ENCODE results near the gene ACSM5.

Gene ACSM5, protein sequence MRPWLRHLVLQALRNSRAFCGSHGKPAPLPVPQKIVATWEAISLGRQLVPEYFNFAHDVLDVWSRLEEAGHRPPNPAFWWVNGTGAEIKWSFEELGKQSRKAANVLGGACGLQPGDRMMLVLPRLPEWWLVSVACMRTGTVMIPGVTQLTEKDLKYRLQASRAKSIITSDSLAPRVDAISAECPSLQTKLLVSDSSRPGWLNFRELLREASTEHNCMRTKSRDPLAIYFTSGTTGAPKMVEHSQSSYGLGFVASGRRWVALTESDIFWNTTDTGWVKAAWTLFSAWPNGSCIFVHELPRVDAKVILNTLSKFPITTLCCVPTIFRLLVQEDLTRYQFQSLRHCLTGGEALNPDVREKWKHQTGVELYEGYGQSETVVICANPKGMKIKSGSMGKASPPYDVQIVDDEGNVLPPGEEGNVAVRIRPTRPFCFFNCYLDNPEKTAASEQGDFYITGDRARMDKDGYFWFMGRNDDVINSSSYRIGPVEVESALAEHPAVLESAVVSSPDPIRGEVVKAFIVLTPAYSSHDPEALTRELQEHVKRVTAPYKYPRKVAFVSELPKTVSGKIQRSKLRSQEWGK

DNA sequence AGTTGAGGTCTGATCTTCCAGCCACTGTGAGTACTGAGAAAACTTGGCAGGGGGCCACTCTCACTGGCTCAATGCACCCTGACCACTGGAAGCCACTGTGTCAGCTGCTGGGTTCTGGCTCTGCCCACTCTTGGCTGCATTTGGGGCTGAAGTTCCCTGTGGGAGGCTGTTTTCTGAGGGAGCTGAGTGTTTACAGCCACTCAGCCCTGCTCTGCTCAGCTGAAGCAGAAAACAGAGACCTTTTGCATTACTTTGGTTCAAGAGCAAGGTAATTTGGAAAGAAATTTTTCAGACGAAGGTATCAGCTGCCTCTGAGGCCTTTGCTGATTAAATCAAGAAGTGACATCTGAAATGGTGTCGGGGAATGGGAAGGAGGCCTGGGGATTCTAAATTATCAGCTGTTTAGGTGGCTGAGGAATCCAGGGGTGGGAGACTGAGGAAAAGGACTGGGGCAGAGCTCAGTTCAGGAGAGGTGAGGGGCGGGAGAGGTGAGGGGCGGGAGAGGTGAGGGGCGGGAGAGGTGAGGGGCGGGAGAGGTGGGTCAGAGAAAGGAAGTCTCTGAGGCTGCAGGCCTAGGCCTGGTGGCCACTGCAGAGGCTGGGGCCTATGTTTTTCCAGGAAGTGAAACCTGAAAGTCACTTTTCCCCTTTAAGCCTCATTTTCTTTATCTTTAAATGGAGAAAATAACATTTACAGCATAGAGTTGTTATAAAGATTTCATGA is at the start of gene ACSM5:
ACSM5 (plus strand) TSS at position 137 of the 723 bp plus-strand sequence. CDS start 1,951 bp downstream, outside the sequence.
- no peak for DNase-seq

DNA sequence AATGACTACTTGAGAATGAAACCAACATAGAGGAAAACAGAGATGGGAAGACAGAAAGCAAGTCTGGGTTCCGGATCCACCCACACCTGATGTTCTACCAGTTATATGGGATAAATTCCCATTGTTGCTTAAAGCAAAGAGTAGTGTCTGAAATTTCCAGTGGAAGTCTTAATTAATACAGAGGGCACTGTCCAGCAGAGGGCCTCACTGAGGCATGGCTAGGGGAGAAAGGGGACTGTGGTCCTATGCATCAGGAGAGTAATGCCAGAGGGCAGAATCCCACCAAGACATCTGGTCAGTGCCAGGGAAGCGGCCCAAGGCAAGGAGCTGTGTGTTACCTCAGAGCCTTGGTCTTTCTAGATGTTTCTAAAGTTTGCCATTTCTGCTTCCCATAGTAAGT is 49.3 kb upstream of the ACSM5 start:
- DNase-seq: no peak

DNA sequence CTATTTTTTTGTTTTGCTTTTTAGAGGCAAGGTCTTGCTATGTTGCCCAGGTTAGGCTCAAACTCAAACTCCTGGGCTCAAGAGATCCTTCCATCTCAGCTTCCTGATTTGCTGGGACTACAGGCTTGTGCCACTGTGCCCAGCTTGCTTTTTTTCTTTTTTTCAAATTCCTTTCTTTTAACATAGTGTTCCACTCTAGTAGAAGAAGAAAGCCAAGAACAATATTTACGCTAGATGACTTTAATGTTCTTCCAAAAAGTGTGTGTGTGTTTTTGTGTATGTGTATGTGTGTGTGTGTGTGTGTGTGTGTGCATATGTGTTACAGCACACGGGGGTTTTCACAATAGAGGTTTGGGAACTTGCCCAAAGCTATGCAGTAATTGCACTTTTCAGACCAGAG is 46.1 kb upstream of the ACSM5 start:
- no peak for DNase-seq

DNA sequence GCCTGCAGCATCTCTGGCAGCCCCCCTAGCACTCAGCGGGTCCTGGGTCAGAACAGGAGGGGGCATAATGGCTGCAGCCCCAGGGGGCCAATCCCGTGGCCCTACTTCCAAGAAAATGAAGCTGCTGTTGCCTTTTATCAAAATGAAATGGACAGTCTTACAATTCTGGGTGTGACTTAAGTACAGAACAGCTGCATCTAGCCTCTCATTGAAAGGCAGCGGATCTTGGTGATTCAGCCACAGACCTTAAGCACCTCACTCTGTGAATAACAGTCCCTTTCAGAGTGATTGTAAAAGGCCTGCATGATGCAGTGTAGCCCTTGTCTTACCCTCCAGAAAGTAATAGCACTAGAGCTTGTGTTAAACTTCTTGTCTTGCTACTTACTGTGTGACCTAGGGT is 45.3 kb upstream of the ACSM5 start:
- DNase-seq: no peak

DNA sequence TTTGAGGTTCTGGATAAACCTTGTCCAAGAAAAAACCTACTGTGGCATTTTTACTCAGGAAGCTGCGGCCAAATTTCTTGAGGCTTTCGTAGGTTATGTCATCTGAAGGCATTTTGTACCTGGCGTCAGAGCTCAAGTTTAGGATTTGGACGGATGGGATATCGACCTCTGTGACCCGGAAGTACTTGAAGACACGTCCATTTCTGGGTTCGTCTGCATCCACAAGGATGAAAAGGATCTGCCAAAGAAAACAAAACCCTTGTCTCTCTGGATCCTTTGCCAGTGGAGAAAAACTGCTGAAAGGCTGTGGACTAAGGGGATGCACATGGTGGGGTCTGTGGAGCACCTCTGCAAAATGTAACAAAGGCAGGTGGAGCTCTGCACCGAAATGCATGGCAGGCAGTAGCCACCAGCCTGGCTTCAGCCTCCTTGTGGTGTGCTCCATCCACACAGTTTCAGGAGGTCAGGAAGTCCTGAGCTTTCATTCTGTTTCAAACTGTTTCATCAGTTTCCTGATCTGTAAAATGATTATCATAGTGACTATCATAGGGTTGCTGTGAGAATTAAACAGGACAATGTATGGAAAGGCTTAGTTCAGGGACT is 39.8 kb upstream of the ACSM5 start:
- DNase-seq: no peak

DNA sequence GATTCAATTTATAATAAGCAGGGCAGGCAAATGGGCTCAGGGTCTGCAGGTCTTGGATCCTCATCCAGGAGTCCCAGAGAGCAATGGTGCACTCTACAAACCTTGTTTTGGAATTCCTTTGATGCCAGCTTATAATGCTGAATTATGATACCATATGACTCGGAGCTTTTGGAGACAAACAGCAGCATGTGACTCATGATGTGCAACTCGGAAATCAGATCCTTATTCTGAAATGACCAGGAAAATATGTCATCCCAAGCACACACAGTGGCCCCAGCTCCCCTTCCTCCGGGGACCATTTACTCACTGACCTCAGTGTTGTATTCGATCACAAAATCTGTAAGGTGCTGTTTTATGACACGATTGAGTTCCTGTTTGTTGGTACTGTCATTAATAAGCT is 36.6 kb upstream of the ACSM5 start:
- no peak for DNase-seq

DNA sequence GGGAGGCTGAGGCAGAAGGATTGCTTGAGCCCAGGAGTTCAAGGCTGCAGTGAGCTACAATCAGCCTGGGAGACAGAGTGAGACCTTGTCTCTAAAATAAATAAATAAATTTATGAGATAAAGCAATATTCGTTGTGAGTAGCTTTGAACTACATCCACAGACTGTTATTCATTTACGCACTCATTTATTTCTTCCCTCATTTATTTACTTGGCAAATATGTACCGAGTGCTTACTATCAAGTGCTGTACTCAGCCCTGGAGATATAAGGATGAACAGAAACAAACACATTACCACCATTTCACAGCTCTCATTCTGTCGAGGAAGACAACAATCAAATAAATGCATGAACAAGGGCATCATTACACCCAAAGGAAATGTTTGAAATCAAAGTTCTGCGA is 32.2 kb upstream of the ACSM5 start:
- DNase-seq: no peak

DNA sequence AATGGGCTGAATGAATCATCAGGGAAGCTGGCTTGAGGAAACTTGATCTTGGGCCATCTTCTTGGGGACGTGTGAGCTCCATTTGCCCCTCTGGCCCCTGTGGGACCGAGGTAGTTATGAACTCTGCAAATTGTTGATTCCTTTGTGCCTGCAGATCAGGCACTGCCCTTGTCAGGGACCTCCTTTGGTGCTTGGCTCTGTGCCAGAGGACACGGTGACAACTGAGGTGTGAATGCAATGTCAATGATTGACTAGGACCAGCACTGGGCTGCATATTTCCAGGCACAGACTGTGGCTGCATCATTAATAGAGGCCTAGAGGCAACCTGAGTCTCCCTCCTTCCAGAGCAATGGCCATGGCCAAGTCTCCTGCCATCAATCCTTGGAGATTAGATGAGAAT is 28.6 kb upstream of the ACSM5 start:
- no peak for DNase-seq

DNA sequence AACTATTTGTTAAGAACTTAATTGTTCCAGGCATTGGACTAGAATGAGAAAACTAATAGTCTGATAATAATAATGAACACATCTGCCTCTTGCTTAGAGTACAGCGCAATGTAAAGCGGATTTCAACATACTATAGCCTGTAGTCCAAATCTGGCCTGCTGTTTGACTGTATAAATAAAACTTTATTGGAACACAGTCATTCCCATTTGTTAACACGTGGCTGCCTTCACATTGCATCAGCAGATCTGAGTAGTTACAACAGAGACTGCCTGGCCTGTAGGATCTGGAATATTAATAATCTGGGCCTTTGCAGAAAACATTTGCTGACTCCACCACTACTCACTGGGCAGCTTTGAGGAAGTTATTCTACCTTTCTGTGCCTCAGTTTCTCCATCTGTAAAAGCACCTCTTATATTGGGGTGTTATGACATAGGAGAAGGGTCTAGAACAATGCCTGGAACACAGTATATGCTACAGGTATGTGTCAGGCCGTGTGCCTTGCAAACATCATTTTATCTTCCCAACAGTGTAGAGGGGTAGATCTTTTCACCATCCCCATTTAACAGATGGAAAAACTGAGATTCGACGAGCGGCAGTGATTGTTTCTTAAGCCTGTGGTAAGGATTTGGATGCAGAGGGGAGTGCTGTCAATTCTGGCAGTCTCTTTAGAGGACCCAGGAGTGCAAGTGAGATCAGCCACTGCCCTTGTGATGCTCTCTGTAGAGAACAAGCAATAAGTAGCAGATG is 27.0 kb upstream of the ACSM5 start:
- DNase-seq: no peak

DNA sequence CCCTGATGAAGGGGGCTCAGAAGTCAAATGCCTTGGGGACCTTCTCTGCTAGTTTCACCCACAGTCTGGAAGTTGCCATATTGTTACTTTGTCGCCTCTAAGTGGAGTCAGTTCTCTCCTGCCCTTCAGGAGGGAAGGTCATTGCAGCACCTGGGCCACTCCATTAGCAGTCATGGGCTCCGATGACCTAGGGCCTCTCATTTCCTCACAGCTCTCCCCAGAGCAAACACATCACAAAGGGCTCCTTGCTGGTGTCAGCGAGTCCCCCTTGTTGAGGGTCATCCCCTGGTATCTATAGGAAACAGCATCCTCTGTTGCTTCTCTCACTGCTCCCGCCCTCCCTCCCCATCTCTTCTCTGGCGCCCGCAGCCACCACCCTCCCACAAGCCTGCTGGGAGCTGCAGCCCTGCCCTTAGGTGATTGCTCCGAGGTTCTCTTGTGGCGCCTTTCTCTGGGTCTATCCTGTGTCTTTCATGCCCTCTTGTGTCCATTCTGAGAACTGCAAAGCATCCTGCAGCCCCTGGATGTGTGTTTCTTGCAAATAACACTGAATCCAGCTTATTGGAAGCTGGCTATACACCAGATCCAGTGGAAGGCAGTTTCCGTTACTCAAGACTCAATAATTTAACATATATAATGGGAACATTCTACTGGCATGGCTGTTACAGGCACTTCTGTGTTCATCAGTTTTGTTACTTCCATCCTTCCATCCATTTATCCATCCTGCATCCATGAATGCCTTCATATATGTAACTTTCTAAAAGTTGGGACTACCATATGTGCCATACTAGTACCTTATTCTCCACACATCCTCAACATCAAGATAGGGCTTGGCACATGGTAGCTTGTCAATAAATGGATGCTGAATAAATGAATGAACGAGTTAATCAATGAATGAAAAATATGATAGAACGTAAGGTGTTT is 26.0 kb upstream of the ACSM5 start:
- DNase-seq: peak; percentile 63

DNA sequence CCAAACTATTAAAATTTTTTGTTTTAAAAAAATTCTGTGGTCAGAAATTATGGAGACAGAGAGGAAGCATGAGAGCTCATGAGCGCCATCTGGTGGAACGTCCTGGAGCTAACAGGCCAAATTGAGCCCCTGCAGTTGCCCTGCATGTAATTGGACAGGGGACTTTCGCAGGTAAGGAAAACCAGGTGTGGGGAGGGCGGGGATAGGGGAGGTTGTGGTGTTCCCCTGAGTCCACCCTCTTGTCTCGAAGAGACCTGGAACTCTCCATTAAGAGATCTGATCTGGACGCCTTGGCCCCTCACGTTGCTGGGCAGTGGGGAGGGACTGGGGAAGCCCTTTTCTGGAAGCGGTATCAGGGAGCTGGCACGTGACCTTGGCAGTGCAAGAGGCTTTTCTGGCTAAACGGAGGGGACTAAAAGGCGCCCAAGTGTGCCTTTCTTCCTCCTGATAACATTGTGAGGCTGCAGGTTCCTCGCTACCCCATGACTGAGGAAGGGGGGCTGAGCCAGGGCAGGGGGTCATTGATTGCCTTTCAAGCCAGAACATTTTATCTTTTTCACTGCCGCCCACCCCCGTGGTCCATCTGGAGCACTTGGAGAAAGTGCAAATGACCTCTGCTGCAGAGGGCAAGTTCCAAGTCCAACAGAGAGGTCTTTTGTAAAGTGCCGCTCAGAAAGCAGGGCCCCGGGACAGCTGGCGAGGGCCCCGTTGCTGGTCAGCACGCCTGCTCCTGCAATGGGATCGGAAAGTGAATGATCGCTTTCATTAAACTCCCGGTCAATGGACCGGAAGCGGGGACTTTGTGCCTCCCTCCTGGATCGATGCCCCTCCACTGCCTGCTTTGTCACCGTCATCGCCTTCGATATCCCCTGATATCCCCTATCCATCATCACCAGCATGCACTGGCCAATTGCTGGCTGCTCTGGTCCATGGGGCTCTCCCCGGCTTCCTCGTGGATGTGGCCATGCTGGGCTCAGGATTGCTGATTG is 23.2 kb upstream of the ACSM5 start:
- peak; percentile 73 for DNase-seq

DNA sequence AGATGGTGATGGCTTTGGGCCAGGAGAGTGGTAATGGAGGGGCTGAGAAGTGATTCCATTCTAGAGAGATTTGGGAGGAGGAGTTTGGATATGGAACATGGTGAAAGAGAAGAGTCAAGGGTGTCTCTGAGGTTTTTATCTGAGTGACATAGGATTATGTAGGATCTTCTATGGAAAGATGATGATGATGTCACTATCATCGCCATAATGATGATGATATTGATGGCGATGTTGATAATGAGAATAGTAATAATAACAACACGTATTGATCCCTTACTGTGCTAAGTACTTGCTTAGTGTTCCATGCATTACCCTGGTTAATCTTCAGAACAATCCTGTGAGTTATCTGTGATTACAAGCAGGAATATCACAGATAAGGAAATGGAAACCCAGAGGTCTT is 21.4 kb upstream of the ACSM5 start:
- DNase-seq: no peak

DNA sequence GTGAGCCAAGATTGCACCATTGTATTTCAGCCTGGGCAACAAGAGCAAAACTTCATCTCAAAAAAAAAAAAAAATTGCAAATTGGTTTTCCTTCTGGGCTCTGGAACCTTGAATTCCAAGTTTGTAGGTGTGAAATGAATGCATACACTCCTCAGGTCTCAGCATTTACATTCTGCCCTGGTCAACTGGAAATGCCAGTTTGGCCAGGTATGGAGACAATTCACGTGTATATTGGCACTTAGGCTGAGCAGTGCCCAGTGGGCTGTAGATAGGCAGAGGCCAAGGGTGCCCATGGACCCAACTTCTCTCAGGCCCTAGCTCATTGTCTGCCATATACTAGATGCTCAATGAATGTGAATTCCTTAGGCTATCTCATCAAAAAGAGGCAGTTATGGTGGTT is 20.5 kb upstream of the ACSM5 start:
- DNase-seq: no peak

DNA sequence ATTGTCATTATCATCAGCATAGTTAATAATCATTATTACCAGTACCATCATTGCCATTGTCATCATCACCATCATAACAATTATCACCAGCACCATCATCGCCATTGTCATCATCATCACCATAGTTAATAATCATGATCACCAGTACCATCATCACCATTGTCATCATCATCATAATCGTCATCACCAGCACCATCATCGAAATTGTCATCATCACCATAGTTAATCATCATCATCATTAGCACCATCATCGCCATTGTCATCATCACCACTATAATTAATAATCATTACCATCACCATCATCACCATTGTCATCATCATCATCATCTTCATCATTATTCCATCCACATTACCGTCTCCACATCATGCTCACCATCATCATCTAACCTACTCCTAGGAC is 18.3 kb upstream of the ACSM5 start:
- DNase-seq: no peak

DNA sequence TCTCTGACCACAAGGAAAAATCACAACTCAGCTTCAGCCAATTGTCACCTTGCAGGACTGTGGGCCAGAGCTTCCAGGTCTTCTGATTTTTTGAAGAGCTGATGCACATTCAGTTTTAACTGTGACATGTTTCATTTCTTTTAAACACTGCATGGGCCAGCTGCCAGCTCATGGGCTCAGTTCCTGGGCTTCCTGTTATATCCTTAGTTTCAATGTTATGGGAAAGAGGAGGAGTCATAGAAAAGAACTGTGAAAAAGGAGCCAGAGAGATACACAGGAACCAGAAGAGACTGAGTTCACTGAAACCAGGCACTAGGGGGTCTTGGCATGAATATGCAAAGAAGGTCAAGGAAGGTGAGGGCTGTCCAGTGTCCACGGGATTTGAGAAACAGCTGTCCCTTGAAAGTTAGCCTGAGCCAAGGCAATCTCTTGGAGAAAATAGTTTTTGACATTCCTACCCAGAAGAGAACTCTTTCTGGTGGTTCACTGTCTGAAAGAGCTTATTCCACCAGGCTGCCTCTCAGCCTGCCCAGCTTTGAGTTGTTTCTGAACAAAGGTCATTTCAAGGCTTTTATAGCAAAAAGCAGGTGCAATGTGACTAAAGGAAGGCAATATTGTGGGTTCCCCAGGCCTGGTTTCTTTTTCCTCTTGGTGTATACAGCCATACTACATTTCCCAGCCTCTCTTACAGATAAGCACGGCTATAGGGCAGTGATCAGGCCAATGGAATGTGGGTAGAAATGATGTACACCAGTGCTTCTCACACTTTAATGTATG is 15.3 kb upstream of the ACSM5 start:
- DNase-seq: no peak

DNA sequence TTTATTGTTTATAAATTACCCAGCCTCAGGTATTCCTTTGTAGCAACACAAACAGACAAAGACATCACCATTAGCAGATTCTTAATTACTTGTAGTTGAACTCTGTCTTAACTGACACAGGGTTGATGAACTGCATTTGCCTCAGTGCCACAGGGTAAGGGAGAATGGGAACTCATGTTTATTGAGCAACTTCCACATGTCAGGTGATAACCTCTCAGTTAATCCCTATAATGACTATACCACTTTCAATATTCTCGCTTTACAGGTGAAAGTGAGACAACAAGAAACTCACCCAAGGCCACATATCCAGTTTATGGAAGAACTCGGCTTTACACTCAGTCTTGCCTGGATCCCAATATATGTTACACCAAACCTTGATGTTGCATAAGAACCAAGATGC is 13.4 kb upstream of the ACSM5 start:
- DNase-seq: no peak

DNA sequence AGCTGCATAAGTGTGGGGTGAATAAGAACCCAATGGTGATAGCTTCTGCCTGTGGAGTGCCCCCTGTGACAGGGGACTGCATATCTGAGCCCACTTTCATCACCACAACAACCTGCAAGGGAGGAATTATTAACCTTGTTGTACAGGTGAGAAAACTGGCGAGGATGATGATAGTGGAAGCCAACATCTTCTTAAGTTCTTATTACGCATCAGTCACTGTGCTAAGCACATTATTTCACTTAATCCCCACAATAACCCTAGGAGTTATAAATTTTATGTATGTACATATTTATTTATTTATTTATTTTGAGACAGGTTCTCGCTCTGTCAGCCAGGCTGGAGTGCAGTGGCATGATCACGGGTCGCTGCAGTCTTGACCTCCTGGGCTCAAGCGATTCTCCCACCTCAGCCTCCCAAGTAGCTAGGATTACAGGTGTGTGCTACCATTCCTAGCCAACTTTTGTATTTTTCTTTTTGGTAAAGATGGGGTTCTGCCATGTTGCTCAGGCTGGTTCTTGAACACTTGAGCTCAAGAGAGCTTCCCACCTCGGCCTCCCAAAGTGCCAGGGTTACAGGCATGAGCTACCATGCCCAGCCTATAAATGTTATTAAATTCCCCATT is 12.4 kb upstream of the ACSM5 start:
- DNase-seq: no peak

DNA sequence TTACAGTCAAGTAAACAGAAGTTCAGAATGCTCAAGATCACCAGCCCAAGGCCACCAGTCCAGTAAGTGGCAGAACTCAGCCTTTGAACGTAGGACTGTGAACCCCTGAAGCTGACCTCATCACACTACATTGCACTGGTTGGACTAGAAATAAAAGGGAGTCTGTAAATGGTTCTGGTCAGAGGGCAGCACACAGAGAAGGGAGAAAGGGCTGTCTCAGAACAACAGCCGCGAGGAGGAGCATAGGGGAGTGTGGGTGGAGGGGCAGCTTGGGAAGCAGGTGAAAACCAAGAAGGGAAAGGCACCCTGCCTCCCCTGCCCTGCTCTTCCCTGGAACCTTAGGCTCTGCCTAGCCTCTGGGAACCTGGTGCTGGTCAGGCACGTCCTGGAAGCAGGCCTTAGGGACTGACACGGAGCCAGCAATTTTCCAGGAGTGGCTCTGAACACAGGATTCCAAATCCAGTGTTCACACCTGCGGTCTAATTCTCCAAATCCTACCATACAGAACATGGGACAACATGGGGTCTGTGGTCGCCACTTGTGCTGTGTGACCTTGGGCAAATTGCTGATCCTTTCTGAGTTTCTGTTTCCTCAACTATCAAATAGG is 11.8 kb upstream of the ACSM5 start:
- DNase-seq: no peak

DNA sequence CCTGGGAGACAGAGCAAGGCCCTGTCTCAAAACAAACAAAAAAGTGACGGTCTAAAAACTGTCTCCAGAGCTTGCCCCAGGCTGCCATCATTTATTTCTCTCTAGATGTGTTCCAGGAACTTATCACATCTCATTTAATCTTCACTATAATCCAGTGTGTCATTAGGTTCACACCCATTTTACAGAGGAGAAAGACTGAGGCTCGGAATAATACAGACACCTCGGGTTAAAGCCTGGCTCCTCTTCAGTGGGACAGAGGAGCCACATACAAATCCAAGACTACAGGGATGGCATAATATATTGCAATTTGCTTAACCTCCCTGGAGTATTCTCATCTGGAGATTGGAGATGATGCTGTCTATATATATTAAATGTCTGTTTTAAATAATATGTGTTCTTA is 10.7 kb upstream of the ACSM5 start:
- no peak for DNase-seq
